ENCODE measurements around the gene FKBP6.
A peak's percentile ranks its signal among the peaks of the same experiment; 100 is the strongest.
"Not testable (repeated sequence)": the region's sequence is repeated elsewhere in the genome, so short reads cannot be mapped to it uniquely, and the experiment has no call there.

The FKBP6 gene

GRCh38 chr7:73303546-73303945 lies 24.4 kb upstream of the FKBP6 start:
- H3K27ac ChIP-seq (ENCODE audit: low read depth, low read length) = no peak overlapping the region

GRCh38 chr7:73304071-73304470 lies 23.9 kb upstream of the FKBP6 start:
- H3K79me2 ChIP-seq (ENCODE audit: insufficient read depth, low read length) = peaks cover 25% of the 10 kb centered on the region
- H3K27ac ChIP-seq (ENCODE audit: low read depth, low read length) = no peak overlapping the region
- H4K20me1 ChIP-seq (ENCODE audit: low read depth, low read length) = no peaks in the 10 kb centered on the region
- H2AFZ ChIP-seq (ENCODE audit: low read depth, low read length, severe bottlenecking) = no peak overlapping the region
- H3K4me3 ChIP-seq (ENCODE audit: insufficient read depth, low read length, poor library complexity, severe bottlenecking) = no peak overlapping the region
- no peak overlapping the region for H3K4me2 ChIP-seq (ENCODE audit: low read depth, low read length, poor library complexity, severe bottlenecking)
- H3K36me3 ChIP-seq (ENCODE audit: low read length) = no peaks in the 10 kb centered on the region
- H3K9me2 ChIP-seq (replicated peaks; ENCODE audit: insufficient read depth, low read length) = no peaks in the 10 kb centered on the region
- no peak for TF ChIP-seq CTCF (IDR thresholded peaks at IDR 0.05; ENCODE audit: insufficient read depth, low read length, poor library complexity, severe bottlenecking)
- TF ChIP-seq EZH2phosphoT487 (conservative IDR thresholded peaks at IDR 0.05; ENCODE audit: low read length) = no peak
- H3K9me3 ChIP-seq (ENCODE audit: insufficient read depth, low read length) = no peaks in the 10 kb centered on the region
- no peak overlapping the region for H3K9ac ChIP-seq (ENCODE audit: low read length)
- H3F3A ChIP-seq (ENCODE audit: insufficient read depth) = no peaks in the 10 kb centered on the region
- H3K27me3 ChIP-seq (ENCODE audit: low read length) = no peaks in the 10 kb centered on the region

More at GRCh38 chr7:73303546-73303945, 24.4 kb upstream of the FKBP6 start:
- Histone ChIP-seq H3K9me2 (replicated peaks; ENCODE audit: insufficient read depth, low read length) (no peaks in the 10 kb centered on the region), H2AFZ (ENCODE audit: low read depth, low read length, severe bottlenecking) (no peak overlapping the region), H3K79me2 (ENCODE audit: insufficient read depth, low read length) (peaks cover 23% of the 10 kb centered on the region), H3K9ac (ENCODE audit: low read length) (no peak overlapping the region), H3K4me3 (ENCODE audit: insufficient read depth, low read length, poor library complexity, severe bottlenecking) (no peak overlapping the region), H3K9me3 (ENCODE audit: insufficient read depth, low read length) (no peaks in the 10 kb centered on the region), H4K20me1 (ENCODE audit: low read depth, low read length) (no peaks in the 10 kb centered on the region), H3K36me3 (ENCODE audit: low read length) (no peaks in the 10 kb centered on the region), H3K27me3 (ENCODE audit: low read length) (no peaks in the 10 kb centered on the region), H3K4me2 (ENCODE audit: low read depth, low read length, poor library complexity, severe bottlenecking) (no peak overlapping the region), H3F3A (ENCODE audit: insufficient read depth) (no peaks in the 10 kb centered on the region)
- TF ChIP-seq EZH2phosphoT487 (conservative IDR thresholded peaks at IDR 0.05; ENCODE audit: low read length) (no peak), CTCF (IDR thresholded peaks at IDR 0.05; ENCODE audit: insufficient read depth, low read length, poor library complexity, severe bottlenecking) (no peak)

- H3K36me3 ChIP-seq (ENCODE audit: low read length); H3K27me3 ChIP-seq (ENCODE audit: low read length); H3F3A ChIP-seq (ENCODE audit: insufficient read depth); H3K9me3 ChIP-seq (ENCODE audit: insufficient read depth, low read length); H3K4me2 ChIP-seq (ENCODE audit: low read depth, low read length, poor library complexity, severe bottlenecking); H2AFZ ChIP-seq (ENCODE audit: low read depth, low read length, severe bottlenecking); H3K27ac ChIP-seq (ENCODE audit: low read depth, low read length); H3K4me3 ChIP-seq (ENCODE audit: insufficient read depth, low read length, poor library complexity, severe bottlenecking); H3K9ac ChIP-seq (ENCODE audit: low read length); H4K20me1 ChIP-seq (ENCODE audit: low read depth, low read length); H3K9me2 ChIP-seq (replicated peaks; ENCODE audit: insufficient read depth, low read length): not testable (repeated sequence)
- peaks cover 25% of the 10 kb centered on the region for H3K79me2 ChIP-seq (ENCODE audit: insufficient read depth, low read length)
Observed at GRCh38 chr7:73304612-73305387, 23.2 kb upstream of the FKBP6 start.

- Histone ChIP-seq H3F3A (ENCODE audit: insufficient read depth) (no peaks in the 10 kb centered on the region), H3K4me3 (ENCODE audit: insufficient read depth, low read length, poor library complexity, severe bottlenecking) (peak overlapping the region; percentile 86), H3K27ac (ENCODE audit: low read depth, low read length) (no peak overlapping the region), H3K27me3 (ENCODE audit: low read length) (no peaks in the 10 kb centered on the region), H3K9me2 (replicated peaks; ENCODE audit: insufficient read depth, low read length) (no peaks in the 10 kb centered on the region), H2AFZ (ENCODE audit: low read depth, low read length, severe bottlenecking) (no peak overlapping the region), H4K20me1 (ENCODE audit: low read depth, low read length) (no peaks in the 10 kb centered on the region), H3K4me2 (ENCODE audit: low read depth, low read length, poor library complexity, severe bottlenecking) (peak overlapping the region; percentile 63), H3K9ac (ENCODE audit: low read length) (peak overlapping the region; percentile 75), H3K36me3 (ENCODE audit: low read length) (no peaks in the 10 kb centered on the region), H3K79me2 (ENCODE audit: insufficient read depth, low read length) (peaks cover 25% of the 10 kb centered on the region), H3K9me3 (ENCODE audit: insufficient read depth, low read length) (no peaks in the 10 kb centered on the region)
- TF ChIP-seq EZH2phosphoT487 (conservative IDR thresholded peaks at IDR 0.05; ENCODE audit: low read length) (no peak), CTCF (IDR thresholded peaks at IDR 0.05; ENCODE audit: insufficient read depth, low read length, poor library complexity, severe bottlenecking) (no peak)
Observed at GRCh38 chr7:73307436-73307835, 20.5 kb upstream of the FKBP6 start.

Measured in SU-DHL-6 (cell line).